Measurements from ENCODE around the gene EIF2S3B.
A peak's percentile ranks its signal among the peaks of the same experiment; 100 is the strongest.

Gene EIF2S3B

GRCh38 chr12:10553148-10553547 lies 47.5 kb downstream of the EIF2S3B start:
- TF ChIP-seq EP300 (IDR thresholded peaks at IDR 0.05; ENCODE audit: borderline replicate concordance) (no peak), TEAD4 (IDR thresholded peaks at IDR 0.05) (no peak), ZBTB7A (IDR thresholded peaks at IDR 0.05; ENCODE audit: low read depth) (no peak), USF1 (IDR thresholded peaks at IDR 0.05) (no peak), NFIC (IDR thresholded peaks at IDR 0.05) (no peak), CEBPB (IDR thresholded peaks at IDR 0.05) (no peak)

GRCh38 chr12:10554228-10554755 lies 48.6 kb downstream of the EIF2S3B start:
- TF ChIP-seq ZBTB7A (IDR thresholded peaks at IDR 0.05; ENCODE audit: low read depth), result no peak
- TF ChIP-seq, protein P1, sequence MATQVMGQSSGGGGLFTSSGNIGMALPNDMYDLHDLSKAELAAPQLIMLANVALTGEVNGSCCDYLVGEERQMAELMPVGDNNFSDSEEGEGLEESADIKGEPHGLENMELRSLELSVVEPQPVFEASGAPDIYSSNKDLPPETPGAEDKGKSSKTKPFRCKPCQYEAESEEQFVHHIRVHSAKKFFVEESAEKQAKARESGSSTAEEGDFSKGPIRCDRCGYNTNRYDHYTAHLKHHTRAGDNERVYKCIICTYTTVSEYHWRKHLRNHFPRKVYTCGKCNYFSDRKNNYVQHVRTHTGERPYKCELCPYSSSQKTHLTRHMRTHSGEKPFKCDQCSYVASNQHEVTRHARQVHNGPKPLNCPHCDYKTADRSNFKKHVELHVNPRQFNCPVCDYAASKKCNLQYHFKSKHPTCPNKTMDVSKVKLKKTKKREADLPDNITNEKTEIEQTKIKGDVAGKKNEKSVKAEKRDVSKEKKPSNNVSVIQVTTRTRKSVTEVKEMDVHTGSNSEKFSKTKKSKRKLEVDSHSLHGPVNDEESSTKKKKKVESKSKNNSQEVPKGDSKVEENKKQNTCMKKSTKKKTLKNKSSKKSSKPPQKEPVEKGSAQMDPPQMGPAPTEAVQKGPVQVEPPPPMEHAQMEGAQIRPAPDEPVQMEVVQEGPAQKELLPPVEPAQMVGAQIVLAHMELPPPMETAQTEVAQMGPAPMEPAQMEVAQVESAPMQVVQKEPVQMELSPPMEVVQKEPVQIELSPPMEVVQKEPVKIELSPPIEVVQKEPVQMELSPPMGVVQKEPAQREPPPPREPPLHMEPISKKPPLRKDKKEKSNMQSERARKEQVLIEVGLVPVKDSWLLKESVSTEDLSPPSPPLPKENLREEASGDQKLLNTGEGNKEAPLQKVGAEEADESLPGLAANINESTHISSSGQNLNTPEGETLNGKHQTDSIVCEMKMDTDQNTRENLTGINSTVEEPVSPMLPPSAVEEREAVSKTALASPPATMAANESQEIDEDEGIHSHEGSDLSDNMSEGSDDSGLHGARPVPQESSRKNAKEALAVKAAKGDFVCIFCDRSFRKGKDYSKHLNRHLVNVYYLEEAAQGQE (IDR thresholded peaks at IDR 0.05; ENCODE audit: low read depth), result no peak
- no peak for TF ChIP-seq NFIC (IDR thresholded peaks at IDR 0.05)
- no peak for TF ChIP-seq EGR1 (IDR thresholded peaks at IDR 0.05)
- no peak for TF ChIP-seq TAF1 (IDR thresholded peaks at IDR 0.05; ENCODE audit: low read depth)

DNA sequence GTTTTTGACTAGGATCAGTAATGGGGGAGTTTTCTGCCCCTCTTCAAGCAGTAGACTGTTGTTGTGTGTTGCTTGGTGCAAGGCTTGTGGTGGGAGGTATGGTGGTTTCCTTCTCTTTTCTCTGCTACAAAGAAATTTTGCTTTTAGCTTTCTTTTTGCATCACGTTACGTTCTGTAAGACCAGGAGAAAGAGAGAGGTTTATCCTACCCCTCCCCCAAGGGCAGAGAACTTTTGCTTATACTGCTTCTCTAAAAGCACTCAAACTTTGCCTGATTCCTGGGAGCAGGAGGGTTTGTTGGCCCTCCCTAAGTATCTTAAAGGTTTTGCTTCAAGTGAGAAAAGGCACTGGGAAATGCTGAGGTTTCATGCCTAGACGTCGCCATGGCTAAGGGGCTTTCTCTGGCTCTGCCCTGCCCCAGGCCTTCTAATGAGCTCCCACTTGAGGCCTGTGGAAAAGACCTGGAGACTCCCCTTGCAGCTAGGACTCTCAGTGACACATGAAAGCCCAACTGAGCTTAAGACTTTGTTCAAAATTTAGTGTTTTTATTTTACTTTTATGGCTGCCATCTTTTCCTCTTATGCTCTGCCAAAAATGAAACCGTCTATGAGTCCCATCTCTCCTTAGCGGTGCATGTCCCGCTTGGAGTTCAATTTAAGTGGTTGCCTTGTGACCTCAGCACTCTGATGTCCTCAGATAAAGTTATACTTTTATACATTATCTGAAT lies 49.2 kb downstream of the EIF2S3B start:
- no peak for TF ChIP-seq EP300 (IDR thresholded peaks at IDR 0.05; ENCODE audit: borderline replicate concordance)
- TF ChIP-seq ZBTB7A (IDR thresholded peaks at IDR 0.05; ENCODE audit: low read depth), result no peak
- TF ChIP-seq USF1 (IDR thresholded peaks at IDR 0.05), result no peak
- TF ChIP-seq TAF1 (IDR thresholded peaks at IDR 0.05; ENCODE audit: low read depth), result no peak
- TF ChIP-seq TCF12 (IDR thresholded peaks at IDR 0.05; ENCODE audit: low read depth), result no peak
- TF ChIP-seq CREB1 (IDR thresholded peaks at IDR 0.05; ENCODE audit: low read depth), result no peak
- TF ChIP-seq TEAD4 (IDR thresholded peaks at IDR 0.05), result no peak
- TF ChIP-seq NFIC (IDR thresholded peaks at IDR 0.05), result no peak
- no peak for TF ChIP-seq FOXM1 (IDR thresholded peaks at IDR 0.05; ENCODE audit: borderline replicate concordance, low read depth)
- TF ChIP-seq, protein P1 (IDR thresholded peaks at IDR 0.05; ENCODE audit: low read depth), result no peak

DNA sequence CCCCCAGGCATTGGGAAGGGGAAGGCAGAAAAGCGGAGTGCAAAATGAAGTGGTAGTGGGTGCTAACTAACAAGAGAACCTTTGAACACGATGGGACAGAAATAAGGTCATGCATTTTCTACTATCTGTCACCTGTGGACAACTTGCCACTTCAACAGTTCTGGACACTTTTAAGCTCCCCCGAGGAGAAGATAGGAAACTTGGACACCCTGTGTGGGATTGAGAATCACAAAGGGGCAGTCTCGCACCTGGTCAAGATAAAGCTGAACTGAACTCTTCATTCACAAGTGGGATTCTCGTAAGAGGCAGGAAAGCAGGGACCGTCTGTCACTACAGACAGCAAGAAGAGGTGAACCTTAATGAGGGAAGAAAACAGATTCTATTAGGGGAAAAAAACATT lies 51.6 kb downstream of the EIF2S3B start:
- TF ChIP-seq MAX (IDR thresholded peaks at IDR 0.05), result no peak
- no peak for TF ChIP-seq RAD21 (IDR thresholded peaks at IDR 0.05; ENCODE audit: low read depth)
- TF ChIP-seq EGR1 (IDR thresholded peaks at IDR 0.05), result no peak
- TF ChIP-seq TEAD4 (IDR thresholded peaks at IDR 0.05), result no peak
- TF ChIP-seq ZBTB7A (IDR thresholded peaks at IDR 0.05; ENCODE audit: low read depth), result no peak
- no peak for TF ChIP-seq USF1 (IDR thresholded peaks at IDR 0.05)
- no peak for TF ChIP-seq NFIC (IDR thresholded peaks at IDR 0.05)
- no peak for TF ChIP-seq TAF1 (IDR thresholded peaks at IDR 0.05; ENCODE audit: low read depth)

- TF ChIP-seq TCF12 (IDR thresholded peaks at IDR 0.05; ENCODE audit: low read depth), result 0 out of 2 replicates have a peak, but pooled peaks have one; percentile 15
- TF ChIP-seq CEBPB (IDR thresholded peaks at IDR 0.05), result no peak
- TF ChIP-seq, protein P1 (IDR thresholded peaks at IDR 0.05; ENCODE audit: low read depth), result no peak
- no peak for TF ChIP-seq RAD21 (IDR thresholded peaks at IDR 0.05; ENCODE audit: low read depth)
- no peak for TF ChIP-seq ZBTB7A (IDR thresholded peaks at IDR 0.05; ENCODE audit: low read depth)
- TF ChIP-seq CREB1 (IDR thresholded peaks at IDR 0.05; ENCODE audit: low read depth), result no peak
- no peak for TF ChIP-seq TAF1 (IDR thresholded peaks at IDR 0.05; ENCODE audit: low read depth)
- TF ChIP-seq USF1 (IDR thresholded peaks at IDR 0.05), result no peak
- 0 out of 2 replicates have a peak, but pooled peaks have one; percentile 36 for TF ChIP-seq TEAD4 (IDR thresholded peaks at IDR 0.05)
- no peak for TF ChIP-seq YY1 (IDR thresholded peaks at IDR 0.05; ENCODE audit: low read depth)
- TF ChIP-seq EP300 (IDR thresholded peaks at IDR 0.05; ENCODE audit: borderline replicate concordance), result no peak
- no peak for TF ChIP-seq FOXM1 (IDR thresholded peaks at IDR 0.05; ENCODE audit: borderline replicate concordance, low read depth)
- no peak for TF ChIP-seq EGR1 (IDR thresholded peaks at IDR 0.05)
- no peak for TF ChIP-seq MAX (IDR thresholded peaks at IDR 0.05)
- peak; percentile 76 for TF ChIP-seq NFIC (IDR thresholded peaks at IDR 0.05)
Observed at GRCh38 chr12:10557766-10558165, 52.1 kb downstream of the EIF2S3B start.

Data from Ishikawa (cell line).